Bronchial epithelial cell (primary cell): ENCODE measurements around the gene TRIAP1. TPM values are rescaled to one million over a fixed set of nuclear protein-coding genes. Genes with fewer than 3 reads are reported as not detected.

ENCODE experiments used
- DNase-seq: peaks from one replicate; pipeline ENCODE4 v3.0.0-alpha.2; 2010; ENCODE audit warnings: low read depth
- FAIRE-seq: peaks from 2 replicates; lab custom pipeline; 2011; peaks lifted over from hg19 to GRCh38; lab: Jason Lieb, UNC
- H3K27me3 ChIP-seq: 2 replicates; pipeline ENCODE4 v1.5.1; 2011; ENCODE audit warnings: low read length; ENCODE audit not compliant: control insufficient read depth, insufficient read depth
- H3K36me3 ChIP-seq: 2 replicates; pipeline ENCODE4 v1.5.1; 2011; ENCODE audit warnings: low read length; ENCODE audit not compliant: control insufficient read depth, insufficient read depth
- H3K4me3 ChIP-seq: 2 replicates; pipeline ENCODE4 v1.5.1; 2011; ENCODE audit warnings: mild to moderate bottlenecking, low read depth, low read length, control low read depth
- CTCF ChIP-seq: IDR thresholded peaks from 2 replicates; pipeline ENCODE4 v1.5.1; 2011; ENCODE audit warnings: mild to moderate bottlenecking, moderate library complexity, low read length, control low read depth, inconsistent platforms; ENCODE audit not compliant: insufficient read depth, severe bottlenecking
- total RNA-seq: library from RNA; depleted of rRNA; stranded (reverse); fragments of >200 nt; gene quantifications from 2 replicates; pipeline ENCODE4 v1.2.1, GENCODE V29; 2014

The TRIAP1 gene
- total RNA-seq = 40.5 and 45.2 TPM in 2 replicates

- H3K36me3 ChIP-seq = peaks cover 9% of the 10 kb centered on the region
- no peaks in the 10 kb centered on the region for H3K27me3 ChIP-seq
- FAIRE-seq (no peak), DNase-seq (peak; percentile 70)
- peak within 1 kb of the TSS; percentile 97 for H3K4me3 ChIP-seq
- no peak for TF ChIP-seq CTCF
Measured at GRCh38 chr12:120445911-120446843, at the start of gene TRIAP1, which contains the start of gene GATC. Gene TRIAP1 (minus strand): TSS chr12:120446384. CDS start chr12:120446372, 12 bp downstream. Gene GATC (plus strand): TSS chr12:120446444. CDS start chr12:120446481, 37 bp downstream.

- H3K36me3 ChIP-seq = peaks cover 2% of the 10 kb centered on the region
- peak overlapping the region; percentile 94 for H3K4me3 ChIP-seq
- FAIRE-seq (no peak), DNase-seq (no peak)
- TF ChIP-seq CTCF = no peak
- H3K27me3 ChIP-seq = no peaks in the 10 kb centered on the region
Measured at GRCh38 chr12:120495186-120495730, 49.1 kb upstream of the TRIAP1 start.

- FAIRE-seq = no peak
Measured at GRCh38 chr12:120490833-120491512, 44.8 kb upstream of the TRIAP1 start.

GRCh38 chr12:120490325-120490724 is 44.1 kb upstream of the TRIAP1 start:
- DNase-seq (no peak), FAIRE-seq (no peak)
- Histone ChIP-seq H3K4me3 (no peak overlapping the region), H3K27me3 (no peaks in the 10 kb centered on the region), H3K36me3 (peaks cover 2% of the 10 kb centered on the region)
- TF ChIP-seq CTCF = no peak

More at GRCh38 chr12:120490833-120491512, 44.8 kb upstream of the TRIAP1 start:
- no peak for TF ChIP-seq CTCF
- Histone ChIP-seq H3K27me3 (no peaks in the 10 kb centered on the region), H3K36me3 (peaks cover 2% of the 10 kb centered on the region), H3K4me3 (no peak overlapping the region)
- DNase-seq = no peak

GRCh38 chr12:120489018-120489417 is 42.8 kb upstream of the TRIAP1 start:
- H3K4me3 ChIP-seq = no peak overlapping the region
- DNase-seq (no peak), FAIRE-seq (no peak)
- no peaks in the 10 kb centered on the region for H3K27me3 ChIP-seq
- TF ChIP-seq CTCF = no peak
- peaks cover 2% of the 10 kb centered on the region for H3K36me3 ChIP-seq
